Measurements from ENCODE around the gene FOXP1. TPM values are rescaled to one million over a fixed set of nuclear protein-coding genes. Genes with fewer than 3 reads are reported as not detected.

Gene FOXP1
- total RNA-seq, 1 donor from 2014 or later = 41.2 TPM

DNA sequence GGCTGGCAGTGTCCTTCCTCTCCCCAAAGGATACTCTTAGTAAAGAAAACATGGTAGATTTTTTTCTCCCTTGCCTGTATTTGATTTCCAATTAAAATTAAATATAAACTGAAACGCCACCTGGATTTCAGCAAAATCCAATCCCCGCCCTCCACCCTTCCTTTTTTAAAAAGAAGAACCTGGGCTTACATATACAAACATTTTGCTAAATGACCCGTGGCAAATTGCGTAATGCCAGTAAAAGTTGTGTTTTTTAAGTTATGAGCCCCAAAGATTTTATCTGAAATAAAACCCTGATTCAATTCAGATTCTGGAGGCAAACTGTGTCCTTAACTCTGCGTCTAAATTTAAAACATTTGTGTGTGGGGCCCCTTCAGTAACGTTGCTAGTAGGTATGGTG, 403.0 kb downstream of the FOXP1 start:
- Histone ChIP-seq H3K27ac (replicated peaks) (no peak overlapping the region), H3K36me3 (no peaks in the 10 kb centered on the region), H3K4me1 (peaks cover 9% of the 10 kb centered on the region), H3K4me3 (no peak overlapping the region), H3K27me3 (ENCODE audit: low read depth) (no peaks in the 10 kb centered on the region), H3K9me3 (replicated peaks) (no peaks in the 10 kb centered on the region)
- intact Hi-C loops (cut with micrococcal nuclease) = no loop called here
- TF ChIP-seq, protein P1, sequence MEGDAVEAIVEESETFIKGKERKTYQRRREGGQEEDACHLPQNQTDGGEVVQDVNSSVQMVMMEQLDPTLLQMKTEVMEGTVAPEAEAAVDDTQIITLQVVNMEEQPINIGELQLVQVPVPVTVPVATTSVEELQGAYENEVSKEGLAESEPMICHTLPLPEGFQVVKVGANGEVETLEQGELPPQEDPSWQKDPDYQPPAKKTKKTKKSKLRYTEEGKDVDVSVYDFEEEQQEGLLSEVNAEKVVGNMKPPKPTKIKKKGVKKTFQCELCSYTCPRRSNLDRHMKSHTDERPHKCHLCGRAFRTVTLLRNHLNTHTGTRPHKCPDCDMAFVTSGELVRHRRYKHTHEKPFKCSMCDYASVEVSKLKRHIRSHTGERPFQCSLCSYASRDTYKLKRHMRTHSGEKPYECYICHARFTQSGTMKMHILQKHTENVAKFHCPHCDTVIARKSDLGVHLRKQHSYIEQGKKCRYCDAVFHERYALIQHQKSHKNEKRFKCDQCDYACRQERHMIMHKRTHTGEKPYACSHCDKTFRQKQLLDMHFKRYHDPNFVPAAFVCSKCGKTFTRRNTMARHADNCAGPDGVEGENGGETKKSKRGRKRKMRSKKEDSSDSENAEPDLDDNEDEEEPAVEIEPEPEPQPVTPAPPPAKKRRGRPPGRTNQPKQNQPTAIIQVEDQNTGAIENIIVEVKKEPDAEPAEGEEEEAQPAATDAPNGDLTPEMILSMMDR (IDR thresholded peaks at IDR 0.05; ENCODE audit: borderline replicate concordance) = no peak
- DNase-seq = no peak

- no peak for DNase-seq
- no peaks in the 10 kb centered on the region for H3K9me3 ChIP-seq (replicated peaks)
- TF ChIP-seq, protein P1 (IDR thresholded peaks at IDR 0.05; ENCODE audit: borderline replicate concordance) = no peak
- intact Hi-C loops (cut with micrococcal nuclease) = no loop called here
- no peak overlapping the region for H3K27ac ChIP-seq (replicated peaks)
- no peak overlapping the region for H3K4me3 ChIP-seq
- no peaks in the 10 kb centered on the region for H3K27me3 ChIP-seq (ENCODE audit: low read depth)
- no peaks in the 10 kb centered on the region for H3K36me3 ChIP-seq
- H3K4me1 ChIP-seq = peaks cover 14% of the 10 kb centered on the region
These were observed 406.2 kb downstream of the FOXP1 start for GRCh38 chr3:71177375-71177774.

DNA sequence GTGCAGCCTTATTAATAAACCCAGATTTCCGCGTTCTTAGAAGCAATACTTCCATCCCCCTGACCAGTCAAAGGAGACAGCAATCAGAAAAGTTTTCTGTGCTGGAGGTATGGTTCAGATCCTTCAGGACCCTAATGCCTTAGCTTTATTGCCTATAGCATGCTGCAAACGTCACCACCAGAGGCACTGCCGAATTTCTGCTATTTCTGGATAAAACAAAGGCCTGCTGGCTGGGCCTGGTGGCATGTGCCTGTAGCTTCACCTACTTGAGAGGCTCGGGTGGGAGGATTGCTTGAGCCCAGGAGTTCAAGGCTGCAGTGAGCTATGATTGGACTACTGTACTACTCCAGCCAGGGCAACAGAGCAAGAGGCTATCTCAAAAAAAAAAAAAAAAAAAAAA, 407.2 kb downstream of the FOXP1 start:
- peaks cover 16% of the 10 kb centered on the region for H3K4me1 ChIP-seq
- intact Hi-C loops (cut with micrococcal nuclease) = no loop called here
- no peaks in the 10 kb centered on the region for H3K36me3 ChIP-seq
- TF ChIP-seq, protein P1 (IDR thresholded peaks at IDR 0.05; ENCODE audit: borderline replicate concordance) = no peak
- no peak for DNase-seq
- H3K9me3 ChIP-seq (replicated peaks) = no peaks in the 10 kb centered on the region
- no peak overlapping the region for H3K27ac ChIP-seq (replicated peaks)
- no peak overlapping the region for H3K4me3 ChIP-seq
- H3K27me3 ChIP-seq (ENCODE audit: low read depth) = no peaks in the 10 kb centered on the region

DNA sequence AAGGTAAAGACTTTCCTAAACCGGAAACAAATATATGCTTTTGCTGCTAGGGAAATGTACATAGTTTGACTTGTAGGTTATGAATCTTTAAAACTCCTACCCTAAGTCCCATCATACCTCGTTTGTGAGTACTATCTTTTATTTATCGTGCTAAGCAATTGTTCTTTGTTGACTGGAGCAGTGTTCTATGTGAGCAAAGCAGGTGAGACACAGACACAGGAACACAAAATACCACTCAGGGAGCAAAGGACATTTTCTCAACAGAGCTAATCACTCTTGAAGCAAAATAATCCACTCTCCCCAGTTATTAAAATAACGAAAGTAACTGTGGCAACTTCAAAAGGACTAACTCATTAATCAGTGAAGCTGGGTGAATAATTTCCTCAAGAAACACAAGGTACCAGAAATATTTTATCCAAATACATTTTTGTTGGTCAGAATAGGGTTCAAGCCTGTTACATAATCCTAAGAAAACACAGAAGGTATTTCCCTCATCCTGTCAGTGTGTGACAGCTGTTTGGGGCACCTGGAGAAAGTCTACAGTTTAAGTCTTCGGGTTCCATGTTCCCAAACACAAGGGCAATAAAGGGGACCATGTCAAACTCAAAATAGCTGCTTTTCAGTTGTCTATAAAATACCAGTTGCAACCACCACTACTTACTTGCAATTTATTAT, 407.7 kb downstream of the FOXP1 start:
- Histone ChIP-seq H3K4me3 (no peak overlapping the region), H3K9me3 (replicated peaks) (no peaks in the 10 kb centered on the region), H3K36me3 (no peaks in the 10 kb centered on the region), H3K4me1 (peaks cover 16% of the 10 kb centered on the region), H3K27ac (replicated peaks) (no peak overlapping the region), H3K27me3 (ENCODE audit: low read depth) (no peaks in the 10 kb centered on the region)
- TF ChIP-seq, protein P1 (IDR thresholded peaks at IDR 0.05; ENCODE audit: borderline replicate concordance) = no peak
- intact Hi-C loops (cut with micrococcal nuclease) = no loop called here
- no peak for DNase-seq

DNA sequence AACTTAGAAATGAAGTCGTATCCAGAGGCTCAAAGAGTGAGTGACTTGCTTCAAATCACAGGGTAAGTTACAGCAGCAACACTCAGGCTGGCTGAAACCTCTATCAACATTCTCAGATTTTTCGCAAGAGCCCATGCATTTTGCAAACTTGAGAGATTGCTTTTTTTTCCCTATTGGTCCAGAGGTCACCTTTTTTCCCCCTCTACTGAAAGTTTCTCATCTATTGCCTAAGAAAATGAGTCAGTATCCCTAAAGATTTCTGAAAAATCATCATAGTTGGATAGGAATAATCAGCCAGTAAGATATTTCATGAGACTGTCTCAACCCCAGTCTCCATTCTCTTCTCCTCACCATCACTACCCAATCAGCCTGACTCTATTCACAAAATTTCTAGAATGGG, 410.6 kb downstream of the FOXP1 start:
- Histone ChIP-seq H3K4me1 (peaks cover 19% of the 10 kb centered on the region), H3K4me3 (no peak overlapping the region), H3K36me3 (no peaks in the 10 kb centered on the region), H3K27me3 (ENCODE audit: low read depth) (no peaks in the 10 kb centered on the region), H3K27ac (replicated peaks) (no peak overlapping the region), H3K9me3 (replicated peaks) (no peaks in the 10 kb centered on the region)
- TF ChIP-seq, protein P1 (IDR thresholded peaks at IDR 0.05; ENCODE audit: borderline replicate concordance) = no peak
- no peak for DNase-seq
- intact Hi-C loops (cut with micrococcal nuclease) = no loop called here
